Neutrophil (primary cell): ENCODE results near the gene GPR68.

ENCODE experiments used
- H3K27ac ChIP-seq: fragments of 200-600 bp; sonication (generic); 2 replicates; pipeline ENCODE4 v1.5.1; 2016; ENCODE audit warnings: mild to moderate bottlenecking, moderate library complexity
- H3K27me3 ChIP-seq: fragments of 200-600 bp; sonication (generic); 2 replicates; pipeline ENCODE4 v1.6.0; 2016; ENCODE audit warnings: mild to moderate bottlenecking
- H3K36me3 ChIP-seq: fragments of 200-600 bp; sonication (generic); 2 replicates; pipeline ENCODE4 v1.5.1; 2017
- H3K4me1 ChIP-seq, 2 experiments: fragments of 200-600 bp in 1 of 2; sonication (generic) in 1 of 2; 1 replicate in 1 of 2; 2 replicates in 1 of 2; pipeline versions ENCODE4 v1.5.1 to v1.6.1; 2013 to 2016; ENCODE audit warnings: low read depth in 1 of 2, low read length in 1 of 2, mild to moderate bottlenecking in 1 of 2, moderate library complexity in 1 of 2; ENCODE audit not compliant: control insufficient read depth in 1 of 2, insufficient read depth in 1 of 2
- H3K4me3 ChIP-seq, 2 experiments: fragments of 200-600 bp in 1 of 2; sonication (generic) in 1 of 2; 1 replicate in 1 of 2; 2 replicates in 1 of 2; pipeline ENCODE4 v1.5.1; 2013 to 2016; ENCODE audit warnings: low read depth in 1 of 2, low read length in 1 of 2, mild to moderate bottlenecking in 1 of 2, moderate library complexity in 1 of 2
- H3K9me3 ChIP-seq: fragments of 200-600 bp; sonication (generic); 2 replicates; pipeline ENCODE4 v1.5.1; 2016
- CTCF ChIP-seq: fragments of 200-600 bp; sonication (generic); IDR thresholded peaks from 2 replicates; pipeline ENCODE4 v1.5.1; 2016; ENCODE audit warnings: antibody characterized with exemption

GPR68 gene

GRCh38 chr14:91279354-91279753 lies 34.9 kb upstream of the GPR68 start:
- peaks cover 6% of the 10 kb centered on the region in 2 experiments for H3K4me1 ChIP-seq
- H3K27me3 ChIP-seq, result no peaks in the 10 kb centered on the region
- H3K9me3 ChIP-seq, result no peaks in the 10 kb centered on the region
- peaks cover 89% of the 10 kb centered on the region for H3K36me3 ChIP-seq
- TF ChIP-seq CTCF, result no peak
- H3K4me3 ChIP-seq, result no peak overlapping the region
- no peak overlapping the region for H3K27ac ChIP-seq

GRCh38 chr14:91278383-91278715 lies 33.8 kb upstream of the GPR68 start:
- Histone ChIP-seq H3K27ac (no peak overlapping the region), H3K4me1 (peaks cover 15 to 16% of the 10 kb centered on the region in 2 experiments), H3K9me3 (no peaks in the 10 kb centered on the region), H3K36me3 (peaks cover 90% of the 10 kb centered on the region), H3K27me3 (no peaks in the 10 kb centered on the region), H3K4me3 (no peak overlapping the region)
- TF ChIP-seq CTCF, result no peak

- Histone ChIP-seq H3K36me3 (peaks cover 90% of the 10 kb centered on the region), H3K27ac (no peak overlapping the region), H3K27me3 (no peaks in the 10 kb centered on the region), H3K4me1 (peaks cover 15 to 16% of the 10 kb centered on the region in 2 experiments), H3K9me3 (no peaks in the 10 kb centered on the region), H3K4me3 (no peak overlapping the region)
- no peak for TF ChIP-seq CTCF
Observed at GRCh38 chr14:91277546-91278382, 33.3 kb upstream of the GPR68 start.

- H3K36me3 ChIP-seq, result peaks cover 84% of the 10 kb centered on the region
- H3K4me3 ChIP-seq, result no peak overlapping the region
- peaks cover 15 to 16% of the 10 kb centered on the region in 2 experiments for H3K4me1 ChIP-seq
- no peak for TF ChIP-seq CTCF
- H3K27ac ChIP-seq, result peak overlapping the region; percentile 80
- no peaks in the 10 kb centered on the region for H3K27me3 ChIP-seq
- H3K9me3 ChIP-seq, result no peaks in the 10 kb centered on the region
Observed at GRCh38 chr14:91274796-91275195, 30.3 kb upstream of the GPR68 start.

- Histone ChIP-seq H3K36me3 (peaks cover 80% of the 10 kb centered on the region), H3K27ac (peak overlapping the region; percentile 80), H3K4me1 (peaks cover 15 to 16% of the 10 kb centered on the region in 2 experiments), H3K4me3 (no peak overlapping the region), H3K9me3 (no peaks in the 10 kb centered on the region), H3K27me3 (no peaks in the 10 kb centered on the region)
- no peak for TF ChIP-seq CTCF
Observed at GRCh38 chr14:91273885-91274273, 29.4 kb upstream of the GPR68 start.
